Stimulated activated CD4-positive, alpha-beta T cell treated with anti-CD3 and anti-CD28 coated beads, Interleukin-4, amount 100 ng/mL, for 4 hours (primary cell): ENCODE measurements around the gene BBOX1.

Experiments
- DNase-seq, 2 experiments: peaks; one replicate each; pipeline ENCODE4 v3.0.0-alpha.2; 2020

The BBOX1 gene

DNA sequence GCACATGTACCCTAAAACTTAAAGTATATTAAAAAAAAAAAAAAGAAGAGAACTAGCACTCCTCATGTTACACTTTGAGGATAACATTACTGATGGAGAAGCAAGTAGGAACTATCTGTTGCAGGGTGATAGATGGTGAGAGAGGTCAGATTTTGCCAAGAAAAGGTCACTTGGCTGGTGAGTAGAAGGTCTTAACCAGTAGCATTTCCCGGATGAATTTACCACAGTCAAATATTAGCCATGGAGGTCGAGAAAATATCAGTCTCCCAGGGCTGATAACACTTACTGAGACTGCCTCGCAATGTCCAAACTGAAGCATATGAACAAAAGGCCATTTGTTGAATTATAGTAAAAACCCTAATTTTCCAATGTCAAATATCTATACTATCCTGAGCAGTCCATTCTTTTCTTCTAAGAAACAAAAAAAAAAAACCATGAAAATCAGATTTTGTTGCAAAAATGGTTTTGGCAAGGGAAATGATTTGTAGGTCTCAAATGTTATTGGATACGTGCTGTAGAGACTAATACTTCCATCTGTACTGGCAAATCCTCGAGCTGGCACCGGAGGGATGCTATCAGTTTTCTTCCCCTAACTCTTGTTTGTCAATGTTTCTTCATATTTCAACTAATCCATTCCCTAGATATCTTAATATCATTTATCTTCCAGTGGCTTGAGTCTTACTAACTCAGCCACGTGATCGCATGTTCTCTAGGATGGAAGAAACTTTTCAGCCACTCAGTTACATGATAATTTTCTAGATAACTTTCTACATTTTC is 14.5 kb upstream of the BBOX1 start:
- no peak for DNase-seq

DNA sequence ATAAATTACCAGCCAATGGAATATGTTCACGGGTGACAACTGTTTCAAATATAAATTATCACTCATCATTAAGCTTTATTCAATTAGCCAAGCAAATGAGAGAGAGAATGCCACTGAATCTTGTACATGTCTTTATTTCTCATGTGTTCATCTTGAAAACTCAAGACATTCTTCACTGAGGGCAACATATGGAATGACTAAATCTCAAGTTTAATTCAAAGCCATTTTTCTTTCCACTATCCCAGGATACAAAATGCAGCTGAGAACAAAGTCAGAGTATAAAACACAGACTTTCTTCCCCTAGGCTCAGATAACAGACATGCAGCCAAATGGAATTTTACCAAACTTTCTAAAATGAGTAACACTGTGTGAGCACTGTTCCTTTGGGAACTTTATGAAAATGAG is 12.1 kb upstream of the BBOX1 start:
- no peak for DNase-seq

DNA sequence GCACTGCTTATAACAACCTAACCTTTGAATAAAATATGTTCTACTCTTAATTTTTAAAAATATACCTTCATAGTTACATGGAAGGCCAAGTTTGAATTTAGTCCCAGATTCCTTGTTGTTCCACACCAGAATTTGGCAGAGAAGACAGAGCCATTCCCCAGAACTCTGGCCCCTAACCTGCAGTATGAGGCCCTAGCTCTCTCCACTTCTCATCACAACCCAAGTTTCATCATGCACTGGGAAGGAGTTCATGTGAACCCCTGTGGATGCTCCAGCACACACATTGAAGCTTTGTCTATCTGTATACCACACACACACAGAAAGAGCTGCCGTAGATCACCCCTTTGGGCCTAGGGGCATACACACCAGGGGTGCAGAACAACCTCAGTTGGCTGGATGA is 10.6 kb upstream of the BBOX1 start:
- DNase-seq = no peak

DNA sequence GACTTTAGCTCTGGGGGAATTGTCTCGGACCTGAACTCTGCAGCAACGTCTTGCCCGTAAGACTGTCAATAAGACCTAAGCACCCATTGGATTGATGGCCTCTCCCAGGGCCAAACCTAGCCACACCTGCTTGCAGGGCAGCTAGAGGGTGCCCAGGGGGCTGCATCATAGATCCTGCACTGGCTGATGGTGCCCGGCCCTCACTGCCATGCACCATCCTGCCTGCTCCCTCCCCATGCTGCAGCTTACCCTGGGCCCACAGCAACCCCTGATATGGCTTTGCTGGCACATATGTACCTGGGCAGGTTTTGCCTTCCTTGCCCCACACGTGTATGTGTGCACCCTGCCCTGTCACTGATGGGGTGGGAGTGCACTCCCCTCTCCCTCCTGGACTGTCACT is 8.9 kb upstream of the BBOX1 start:
- DNase-seq = no peak

DNA sequence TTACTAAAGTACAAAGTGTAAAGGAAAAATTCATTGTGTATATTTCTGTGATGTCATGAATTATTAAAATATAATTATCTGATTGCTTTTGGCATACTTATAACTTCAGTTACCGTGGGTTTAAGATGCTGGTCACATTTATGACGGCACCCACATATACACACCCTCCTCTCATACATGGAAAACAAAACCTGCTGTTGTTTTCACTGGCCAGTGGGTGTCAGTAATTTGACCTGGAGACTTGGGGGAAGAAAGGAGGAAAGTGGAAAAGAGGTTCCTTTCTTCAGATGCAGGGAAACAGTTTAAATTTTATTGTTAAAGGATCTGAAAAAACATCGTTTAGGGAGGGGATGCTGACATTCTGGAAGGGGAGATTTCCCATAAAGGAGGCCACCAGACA is 742 bp upstream of the BBOX1 start:
- no peak for DNase-seq

DNA sequence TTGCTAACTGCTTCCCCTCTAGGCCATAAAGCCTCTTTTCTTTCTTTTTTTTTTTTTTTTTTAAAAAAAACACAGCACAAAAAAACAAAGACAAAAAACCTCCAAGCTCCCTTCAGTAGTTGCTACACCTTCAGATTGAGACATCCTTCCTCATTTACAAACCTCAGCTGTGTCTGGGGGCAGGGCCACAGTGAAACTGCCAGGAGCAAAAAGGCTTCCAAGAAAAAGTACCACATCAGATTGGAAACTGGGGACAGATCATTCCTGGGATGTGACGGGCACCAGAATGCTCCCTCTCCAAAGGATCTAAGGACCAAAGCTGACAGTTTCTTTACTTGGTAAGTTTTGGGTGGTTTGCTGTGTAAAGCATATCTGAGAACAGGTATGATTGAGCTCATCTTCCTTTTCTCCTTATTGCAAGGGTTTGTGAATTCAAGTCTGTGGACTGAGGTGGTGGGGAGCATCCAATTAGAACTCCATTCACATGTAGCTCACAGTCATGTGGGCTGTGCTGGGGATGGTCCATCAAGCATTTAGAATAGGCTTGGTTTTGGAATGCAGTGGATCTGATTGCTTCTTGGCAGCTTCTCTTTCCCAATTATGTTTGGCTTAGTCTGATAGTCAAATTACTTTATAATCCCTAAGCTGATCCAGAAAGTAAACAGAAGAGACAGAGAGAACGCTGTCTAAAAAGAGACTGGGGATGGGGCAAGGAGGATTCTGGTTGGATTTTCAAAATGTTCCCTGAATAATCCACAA is 705 bp downstream of the BBOX1 start:
- no peak for DNase-seq

DNA sequence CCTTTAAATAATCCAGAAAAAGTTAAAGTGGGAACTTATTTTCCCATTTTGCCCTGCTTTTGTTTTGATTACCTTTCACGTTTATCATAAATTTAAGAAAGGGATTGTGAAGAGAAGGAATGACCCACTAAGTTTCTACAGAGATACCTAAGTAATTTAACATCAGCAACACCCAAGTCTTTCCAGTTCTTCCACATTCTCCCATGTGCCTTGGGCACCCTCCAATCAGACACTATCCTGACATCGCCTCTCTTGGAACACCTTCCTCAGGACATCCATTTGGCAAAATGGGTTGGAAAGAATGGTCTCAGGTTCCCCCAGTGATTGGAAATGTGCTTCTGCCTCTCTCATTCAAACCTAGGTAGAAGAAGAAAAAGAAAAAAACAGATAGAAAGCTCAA is 6.3 kb downstream of the BBOX1 start:
- no peak for DNase-seq

DNA sequence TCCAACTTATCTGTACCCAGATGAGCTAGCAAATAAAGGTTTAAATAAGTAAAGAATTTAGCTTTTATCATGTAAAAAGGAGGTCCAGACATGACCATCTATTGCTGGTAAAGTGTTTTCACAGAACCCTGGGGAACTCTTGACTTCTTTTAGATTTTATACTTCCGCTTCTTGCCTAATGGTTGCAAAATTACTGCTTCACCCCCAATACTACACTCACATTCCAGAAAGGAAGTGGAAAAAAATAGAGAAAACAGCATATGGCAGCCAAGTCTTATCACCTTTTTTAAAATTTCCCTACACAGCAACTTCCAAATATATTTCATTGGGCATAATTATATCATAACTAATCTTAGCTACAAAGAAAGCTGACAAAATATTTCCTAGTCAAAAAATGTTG is 12.1 kb downstream of the BBOX1 start:
- no peak for DNase-seq

DNA sequence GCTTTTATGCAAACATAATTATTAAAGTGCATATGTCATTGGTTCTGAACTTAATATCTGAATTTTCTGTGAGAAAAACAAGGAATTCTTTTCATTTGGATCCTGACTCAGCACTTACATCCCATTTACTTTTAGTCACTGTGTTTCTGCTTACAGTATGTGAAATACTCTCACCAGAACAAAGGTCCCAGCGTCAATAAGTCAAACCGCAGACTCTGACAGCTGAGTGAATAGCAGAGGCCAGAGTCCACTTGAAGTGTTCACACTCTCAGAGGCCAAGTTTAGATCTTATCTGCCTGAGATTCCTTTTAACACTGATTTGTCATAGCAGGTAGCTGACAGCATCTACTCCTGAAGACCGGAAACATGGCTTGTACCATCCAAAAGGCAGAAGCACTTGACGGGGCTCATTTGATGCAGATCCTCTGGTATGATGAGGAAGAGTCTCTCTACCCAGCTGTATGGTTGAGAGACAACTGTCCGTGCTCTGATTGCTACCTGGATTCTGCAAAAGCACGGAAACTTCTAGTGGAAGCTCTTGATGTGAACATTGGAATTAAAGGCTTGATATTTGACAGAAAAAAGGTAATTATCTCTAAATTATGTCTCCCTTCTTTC is 14.6 kb downstream of the BBOX1 start:
- DNase-seq = no peak

DNA sequence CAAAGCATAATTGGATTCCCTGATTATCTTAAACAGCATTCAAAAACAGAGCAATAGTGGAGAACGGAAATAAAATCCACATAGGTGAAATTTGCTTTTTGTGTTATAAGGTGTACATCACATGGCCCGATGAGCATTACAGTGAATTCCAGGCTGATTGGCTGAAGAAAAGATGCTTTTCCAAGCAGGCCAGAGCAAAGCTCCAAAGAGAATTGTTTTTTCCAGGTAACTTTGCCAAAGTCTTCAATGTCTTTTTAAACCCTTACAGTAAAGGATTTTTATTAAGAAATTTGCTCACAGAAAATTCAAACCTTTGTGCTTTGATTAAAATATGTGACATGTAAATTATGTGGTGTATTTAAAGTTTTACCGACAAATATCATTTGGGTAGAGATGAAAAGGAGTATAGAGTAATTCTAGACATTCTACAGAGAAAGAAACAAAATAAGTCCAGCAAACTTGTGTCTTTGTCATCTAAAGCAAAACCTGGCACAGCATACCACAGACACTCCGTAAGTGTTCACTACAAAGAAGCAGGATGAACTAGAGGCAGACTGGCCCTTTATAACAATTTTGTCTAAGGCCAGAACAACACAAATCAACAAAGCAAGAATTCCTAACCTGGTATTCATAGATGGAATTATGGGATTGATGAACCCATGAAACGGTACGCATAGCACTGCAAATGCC is 16.6 kb downstream of the BBOX1 start:
- DNase-seq = no peak

DNA sequence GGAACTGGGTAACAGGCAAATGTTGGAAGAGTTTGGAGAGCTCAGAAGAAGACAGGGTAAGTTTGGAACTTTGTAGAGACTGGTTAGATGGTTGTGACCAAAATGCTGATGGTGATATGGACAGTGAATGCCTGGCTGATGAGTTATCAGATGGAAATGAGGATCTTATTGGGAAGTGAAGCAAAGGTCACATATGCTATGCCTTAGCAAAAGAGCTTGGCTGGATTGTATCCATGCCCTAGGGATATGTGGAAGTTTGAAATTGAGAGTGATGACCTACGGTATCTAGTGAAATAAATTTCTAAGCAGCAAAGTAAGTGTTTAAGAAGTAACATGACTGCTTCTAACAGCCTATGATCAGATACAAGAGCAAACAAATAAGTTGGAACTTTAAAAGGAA is 17.8 kb downstream of the BBOX1 start:
- no peak for DNase-seq

DNA sequence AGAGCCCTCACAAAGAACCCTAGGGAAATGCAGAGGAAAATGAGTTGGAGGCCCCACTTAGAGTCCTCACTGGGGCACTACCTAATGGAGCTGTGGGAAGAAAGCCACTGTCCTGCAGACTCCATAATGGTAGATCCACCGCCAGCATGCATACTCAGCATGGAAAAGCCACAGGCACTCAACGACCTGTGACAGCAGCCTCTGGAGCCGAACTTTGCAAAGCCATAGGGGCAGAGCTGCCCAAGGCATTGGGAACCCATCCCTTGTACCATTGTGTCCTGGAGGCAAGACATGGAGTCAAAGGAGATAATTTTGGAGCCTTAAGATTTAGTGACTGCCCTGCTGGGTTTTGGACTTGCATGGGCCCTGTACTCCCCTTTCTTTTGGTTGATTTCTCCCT is 18.8 kb downstream of the BBOX1 start:
- no peak for DNase-seq

DNA sequence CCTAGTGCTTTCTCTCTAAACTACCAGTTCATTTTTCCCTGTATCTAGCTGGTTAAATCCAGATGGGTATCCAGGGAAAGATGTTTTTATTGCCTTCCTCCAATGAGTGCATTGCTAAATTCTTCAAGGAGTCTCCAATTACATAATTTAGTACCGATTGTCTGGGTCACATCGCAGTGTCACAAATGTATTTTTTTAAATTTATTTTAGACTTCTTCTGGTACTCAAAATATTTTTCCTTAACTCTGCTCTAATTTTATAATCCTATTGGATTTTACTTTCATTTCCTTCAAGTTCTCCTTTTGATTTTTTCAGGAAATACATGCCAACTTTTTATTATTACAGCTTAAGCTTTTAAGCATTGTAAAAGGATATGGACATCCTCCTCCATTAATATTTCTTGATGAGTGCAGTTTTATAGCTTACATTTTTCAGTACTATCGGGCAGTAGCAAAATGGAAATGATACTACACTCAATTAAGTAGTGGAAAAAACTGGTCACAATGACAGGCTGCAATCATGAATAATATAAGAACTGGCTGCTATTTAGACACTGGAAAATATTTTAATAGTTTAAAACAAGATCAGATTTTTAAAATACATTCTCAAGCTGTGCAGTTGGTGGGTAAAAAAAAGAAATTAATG is 20.3 kb downstream of the BBOX1 start:
- DNase-seq = no peak

DNA sequence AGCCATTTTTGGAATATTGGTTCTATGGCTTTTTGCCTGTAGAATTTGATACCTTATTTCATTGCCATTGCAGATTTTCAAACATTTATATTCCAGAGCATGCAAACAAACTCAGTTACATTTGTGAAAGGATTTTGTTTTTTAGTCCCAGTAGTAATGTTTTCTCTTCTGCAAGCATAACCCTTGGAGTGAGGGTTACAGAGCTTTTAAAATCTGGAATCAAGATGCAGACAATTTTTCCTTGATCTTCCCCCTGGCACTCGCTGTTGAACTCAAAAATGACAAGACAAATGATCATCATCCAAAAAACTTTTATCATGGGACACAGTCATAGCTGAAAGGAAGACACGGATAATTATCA is 20.8 kb downstream of the BBOX1 start:
- no peak for DNase-seq

DNA sequence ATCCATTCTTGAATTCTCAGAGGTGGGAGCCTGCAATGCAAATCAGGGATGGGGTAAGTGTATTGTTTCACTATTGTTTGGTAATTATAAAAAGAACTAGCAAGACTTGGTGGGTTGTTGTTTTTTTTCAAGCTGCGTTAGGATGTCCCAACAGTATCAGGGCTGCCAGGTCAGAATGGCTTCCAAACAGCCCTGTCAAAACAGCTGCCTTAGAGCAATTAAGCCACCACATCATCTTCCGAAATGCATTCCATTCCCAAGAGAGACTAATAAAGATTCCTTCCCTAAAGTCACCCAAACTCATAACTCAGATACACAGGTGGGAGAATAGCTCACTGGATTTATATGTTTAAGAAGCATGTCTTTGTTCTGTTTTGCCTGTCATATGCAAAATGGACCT is 23.5 kb downstream of the BBOX1 start:
- DNase-seq = no peak

DNA sequence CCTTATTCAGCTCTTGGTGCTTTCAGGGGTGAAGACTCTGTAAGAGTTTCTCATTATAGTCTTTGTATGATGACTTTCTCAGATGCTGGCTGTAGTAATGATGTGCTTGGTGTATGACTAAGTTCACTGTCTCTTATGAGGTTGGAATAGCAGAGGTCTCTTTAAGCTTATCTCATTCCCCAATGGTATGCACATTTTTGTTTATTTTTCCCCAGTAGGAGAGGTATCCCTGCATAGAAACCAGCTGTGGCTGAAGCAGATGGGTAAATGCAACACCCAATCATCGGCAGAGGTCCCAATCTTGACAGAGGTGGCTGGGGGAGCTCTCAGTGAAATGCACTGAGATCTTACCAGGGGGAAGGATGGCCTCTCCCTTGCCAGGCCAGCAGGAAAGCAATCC is 34.6 kb downstream of the BBOX1 start:
- DNase-seq = no peak

DNA sequence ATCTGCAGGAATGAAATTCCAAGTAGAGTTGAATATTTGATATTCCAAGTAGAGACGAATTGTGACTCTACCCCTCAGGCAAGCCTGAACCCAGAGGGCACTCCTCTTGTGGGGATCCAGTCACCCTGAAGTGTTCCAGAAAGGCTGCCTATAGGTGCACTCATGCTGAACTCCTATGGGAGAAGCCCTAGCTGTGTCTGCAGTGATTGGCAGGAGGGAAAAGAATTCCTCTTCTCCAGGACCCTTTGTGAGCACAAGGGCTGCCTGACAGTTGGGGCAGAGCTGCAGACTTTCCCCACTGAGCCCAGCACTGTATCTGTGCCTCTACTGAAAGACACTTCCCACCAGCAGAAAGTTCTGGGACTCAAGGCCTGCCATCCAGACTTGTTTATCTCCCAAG is 35.0 kb downstream of the BBOX1 start:
- no peak for DNase-seq

DNA sequence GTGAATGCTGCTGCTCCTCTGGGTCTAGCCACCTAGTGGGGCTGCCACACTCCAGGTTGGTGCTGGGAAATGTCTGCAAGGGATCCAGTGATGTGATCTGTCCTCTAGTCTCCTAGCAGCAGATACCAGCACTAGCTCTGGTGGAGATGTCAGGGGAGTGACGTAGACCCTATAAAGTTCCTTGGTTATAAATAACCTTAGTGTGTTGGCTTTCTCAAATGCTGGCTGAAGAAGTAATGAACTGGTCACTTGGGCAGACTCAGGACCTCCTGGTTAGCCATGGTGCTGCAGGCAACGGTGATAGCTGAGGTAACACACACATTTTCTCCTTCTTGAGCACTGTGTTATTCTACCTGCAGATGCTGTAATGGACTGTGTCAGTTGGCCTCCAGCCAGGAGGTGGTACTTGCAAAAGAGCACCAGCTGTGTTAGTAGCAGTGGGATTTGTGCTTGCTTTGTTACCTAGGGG is 35.5 kb downstream of the BBOX1 start:
- DNase-seq = no peak

DNA sequence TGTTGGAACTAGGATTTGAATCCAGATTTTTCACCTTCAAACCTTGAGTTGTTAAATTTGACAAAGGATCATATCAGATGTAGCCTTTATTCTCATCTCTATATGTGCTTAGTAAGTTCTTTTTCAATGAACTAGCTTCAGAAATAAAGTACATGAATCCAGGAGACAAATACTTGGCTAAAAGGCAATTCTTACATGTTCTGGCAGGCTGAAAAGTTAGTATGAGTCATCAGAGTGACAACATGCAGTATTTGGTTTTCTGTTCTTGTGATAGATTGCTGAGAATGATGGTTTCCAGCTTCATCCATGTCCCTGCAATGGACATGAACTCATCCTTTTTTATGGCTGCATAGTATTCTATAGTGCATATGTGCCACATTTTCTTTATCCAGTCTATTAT is 40.4 kb downstream of the BBOX1 start:
- no peak for DNase-seq

DNA sequence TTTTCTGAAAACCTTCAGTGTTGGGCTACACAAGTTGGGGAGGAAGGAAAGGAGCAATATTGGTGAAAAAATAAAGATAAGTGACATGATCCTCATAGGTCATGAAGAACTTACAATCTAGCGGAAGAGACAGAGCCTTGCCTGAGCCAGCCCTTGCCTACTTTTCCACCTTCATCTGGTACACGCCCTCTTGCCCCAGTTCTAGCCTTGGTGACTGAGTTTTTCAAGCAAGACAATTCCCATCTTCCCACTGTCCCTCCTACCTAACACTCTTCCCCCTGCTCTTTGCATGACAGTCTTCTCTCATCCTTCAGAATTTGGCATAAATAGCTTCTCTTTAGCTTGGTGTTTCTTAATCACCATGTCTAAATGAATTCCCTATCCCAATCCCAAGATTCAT is 42.6 kb downstream of the BBOX1 start:
- no peak for DNase-seq

DNA sequence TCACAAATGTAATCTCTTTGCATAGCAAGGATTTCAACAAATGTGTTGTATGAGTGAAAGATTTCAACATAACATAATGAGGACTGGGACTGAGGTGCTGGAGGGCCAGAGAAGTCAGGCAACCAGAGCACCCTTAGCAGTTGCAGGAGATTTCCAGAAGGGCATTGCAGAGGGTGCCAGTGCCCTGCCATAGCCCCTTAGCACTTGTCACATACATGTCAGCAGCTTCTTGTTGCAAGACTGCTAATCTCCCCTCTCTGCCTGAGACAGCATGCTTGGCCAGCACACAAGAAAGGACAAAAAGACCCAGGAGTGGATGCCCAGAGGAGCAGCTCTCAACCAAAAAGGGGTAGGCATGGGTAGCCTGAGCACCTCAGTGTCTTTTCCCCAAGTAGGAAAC is 43.2 kb downstream of the BBOX1 start:
- DNase-seq = no peak

DNA sequence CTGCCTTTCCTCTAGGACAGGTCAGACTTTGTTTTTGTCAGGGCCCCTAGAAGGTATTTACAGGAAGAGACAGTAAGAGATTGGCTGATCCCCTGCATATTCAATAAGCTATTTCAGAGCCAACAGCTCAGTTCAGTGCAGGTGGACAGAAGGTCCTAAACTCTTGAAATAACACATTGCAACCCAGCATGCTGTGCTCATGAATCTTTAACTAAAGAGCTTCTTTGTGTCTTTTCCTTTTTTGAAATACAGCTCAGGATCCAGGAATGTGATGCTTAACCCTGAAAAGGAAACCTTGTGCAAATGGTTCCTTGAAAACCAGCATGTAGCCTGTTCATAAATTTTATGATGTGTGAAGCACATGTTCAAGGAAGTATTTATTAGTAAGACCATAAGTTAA is 43.9 kb downstream of the BBOX1 start:
- no peak for DNase-seq

DNA sequence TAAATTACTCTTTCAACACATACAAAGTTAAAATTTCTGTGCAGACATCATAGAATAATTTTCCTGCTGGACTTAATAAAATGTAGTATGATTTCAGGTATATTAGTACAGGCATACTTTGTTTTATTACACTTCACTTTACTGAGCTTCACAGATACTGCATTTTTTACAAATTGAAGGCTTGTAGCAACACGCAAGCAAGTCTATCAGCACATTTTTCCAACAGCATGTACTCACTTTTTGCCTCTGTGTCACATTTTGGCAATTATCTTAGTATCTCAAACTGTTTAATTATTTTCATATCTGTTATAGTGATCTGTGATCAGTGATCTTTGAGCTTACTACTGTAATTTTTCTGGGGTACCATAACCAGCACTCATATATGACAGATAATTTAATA is 44.5 kb downstream of the BBOX1 start:
- DNase-seq = no peak
